ENCODE data around the gene SMAD6.

DNA sequence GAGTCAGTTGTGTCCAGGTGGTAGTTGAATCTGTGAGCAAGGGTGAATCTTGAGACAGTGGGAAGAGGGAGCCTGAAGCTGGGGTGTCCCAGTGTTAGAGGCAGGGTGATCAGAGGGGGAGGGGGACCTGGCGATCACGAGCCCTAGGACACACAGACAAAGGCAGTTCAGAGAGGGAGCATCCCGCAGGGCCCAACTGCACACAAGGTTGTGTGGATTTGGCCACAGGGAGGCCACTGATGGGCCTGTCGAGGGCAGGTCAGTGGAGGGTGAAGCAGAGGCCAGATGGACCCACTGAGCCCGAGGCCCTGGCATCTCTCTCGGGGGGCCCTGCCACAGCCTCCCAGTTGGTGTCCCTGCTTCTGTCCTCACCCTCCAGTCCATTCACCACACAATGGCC is 48.6 kb upstream of the SMAD6 start:
- TF ChIP-seq, protein P1, sequence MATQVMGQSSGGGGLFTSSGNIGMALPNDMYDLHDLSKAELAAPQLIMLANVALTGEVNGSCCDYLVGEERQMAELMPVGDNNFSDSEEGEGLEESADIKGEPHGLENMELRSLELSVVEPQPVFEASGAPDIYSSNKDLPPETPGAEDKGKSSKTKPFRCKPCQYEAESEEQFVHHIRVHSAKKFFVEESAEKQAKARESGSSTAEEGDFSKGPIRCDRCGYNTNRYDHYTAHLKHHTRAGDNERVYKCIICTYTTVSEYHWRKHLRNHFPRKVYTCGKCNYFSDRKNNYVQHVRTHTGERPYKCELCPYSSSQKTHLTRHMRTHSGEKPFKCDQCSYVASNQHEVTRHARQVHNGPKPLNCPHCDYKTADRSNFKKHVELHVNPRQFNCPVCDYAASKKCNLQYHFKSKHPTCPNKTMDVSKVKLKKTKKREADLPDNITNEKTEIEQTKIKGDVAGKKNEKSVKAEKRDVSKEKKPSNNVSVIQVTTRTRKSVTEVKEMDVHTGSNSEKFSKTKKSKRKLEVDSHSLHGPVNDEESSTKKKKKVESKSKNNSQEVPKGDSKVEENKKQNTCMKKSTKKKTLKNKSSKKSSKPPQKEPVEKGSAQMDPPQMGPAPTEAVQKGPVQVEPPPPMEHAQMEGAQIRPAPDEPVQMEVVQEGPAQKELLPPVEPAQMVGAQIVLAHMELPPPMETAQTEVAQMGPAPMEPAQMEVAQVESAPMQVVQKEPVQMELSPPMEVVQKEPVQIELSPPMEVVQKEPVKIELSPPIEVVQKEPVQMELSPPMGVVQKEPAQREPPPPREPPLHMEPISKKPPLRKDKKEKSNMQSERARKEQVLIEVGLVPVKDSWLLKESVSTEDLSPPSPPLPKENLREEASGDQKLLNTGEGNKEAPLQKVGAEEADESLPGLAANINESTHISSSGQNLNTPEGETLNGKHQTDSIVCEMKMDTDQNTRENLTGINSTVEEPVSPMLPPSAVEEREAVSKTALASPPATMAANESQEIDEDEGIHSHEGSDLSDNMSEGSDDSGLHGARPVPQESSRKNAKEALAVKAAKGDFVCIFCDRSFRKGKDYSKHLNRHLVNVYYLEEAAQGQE (IDR thresholded peaks at IDR 0.05; ENCODE audit: borderline replicate concordance) = no peak
- TF ChIP-seq, protein P2, sequence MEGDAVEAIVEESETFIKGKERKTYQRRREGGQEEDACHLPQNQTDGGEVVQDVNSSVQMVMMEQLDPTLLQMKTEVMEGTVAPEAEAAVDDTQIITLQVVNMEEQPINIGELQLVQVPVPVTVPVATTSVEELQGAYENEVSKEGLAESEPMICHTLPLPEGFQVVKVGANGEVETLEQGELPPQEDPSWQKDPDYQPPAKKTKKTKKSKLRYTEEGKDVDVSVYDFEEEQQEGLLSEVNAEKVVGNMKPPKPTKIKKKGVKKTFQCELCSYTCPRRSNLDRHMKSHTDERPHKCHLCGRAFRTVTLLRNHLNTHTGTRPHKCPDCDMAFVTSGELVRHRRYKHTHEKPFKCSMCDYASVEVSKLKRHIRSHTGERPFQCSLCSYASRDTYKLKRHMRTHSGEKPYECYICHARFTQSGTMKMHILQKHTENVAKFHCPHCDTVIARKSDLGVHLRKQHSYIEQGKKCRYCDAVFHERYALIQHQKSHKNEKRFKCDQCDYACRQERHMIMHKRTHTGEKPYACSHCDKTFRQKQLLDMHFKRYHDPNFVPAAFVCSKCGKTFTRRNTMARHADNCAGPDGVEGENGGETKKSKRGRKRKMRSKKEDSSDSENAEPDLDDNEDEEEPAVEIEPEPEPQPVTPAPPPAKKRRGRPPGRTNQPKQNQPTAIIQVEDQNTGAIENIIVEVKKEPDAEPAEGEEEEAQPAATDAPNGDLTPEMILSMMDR (IDR thresholded peaks at IDR 0.05; ENCODE audit: poor library complexity, severe bottlenecking) = no peak
- TF ChIP-seq EZH2 (IDR thresholded peaks at IDR 0.05; ENCODE audit: borderline replicate concordance, insufficient read depth, low read length, poor library complexity, severe bottlenecking) (no peak), RAD21 (conservative IDR thresholded peaks at IDR 0.05) (no peak), SMC3 (conservative IDR thresholded peaks at IDR 0.05; ENCODE audit: poor library complexity) (no peak), EP300 (conservative IDR thresholded peaks at IDR 0.05; ENCODE audit: poor library complexity, severe bottlenecking) (no peak), POLR2AphosphoS5 (IDR thresholded peaks at IDR 0.05) (no peak), MXI1 (conservative IDR thresholded peaks at IDR 0.05; ENCODE audit: poor library complexity, severe bottlenecking) (no peak)

Measured in neural cell (in vitro differentiated cells).